SU-DHL-6 (cell line): ENCODE data around the gene AMN.

Source experiments
- H2AFZ ChIP-seq: fragments of 200-600 bp; sonication (generic); 2 replicates; pipeline ENCODE4 v1.6.1; 2014; ENCODE audit warnings: low read depth, mild to moderate bottlenecking, moderate library complexity, mixed read lengths, antibody characterized with exemption, low read length; ENCODE audit not compliant: severe bottlenecking
- H3F3A ChIP-seq: fragments of 200-600 bp; shearing (Covaris generic); 2 replicates; pipeline ENCODE4 v1.6.0; 2016; ENCODE audit warnings: antibody characterized with exemption, mild to moderate bottlenecking; ENCODE audit not compliant: insufficient read depth
- H3K27ac ChIP-seq: fragments of 200-600 bp; sonication (generic); 2 replicates; pipeline ENCODE4 v1.5.1; 2016; ENCODE audit warnings: low read depth, mild to moderate bottlenecking, low read length, moderate library complexity, mixed read lengths
- H3K27me3 ChIP-seq: fragments of 200-600 bp; sonication (generic), shearing (Covaris generic); 2 replicates; pipeline ENCODE4 v1.6.0; 2014; ENCODE audit warnings: mild to moderate bottlenecking, low read length
- H3K36me3 ChIP-seq: fragments of 200-600 bp; sonication (generic); 2 replicates; pipeline ENCODE4 v1.6.1; 2014; ENCODE audit warnings: mild to moderate bottlenecking, low read length, mixed read lengths
- H3K4me2 ChIP-seq: fragments of 300-600, 200-600 bp; shearing (Covaris generic), sonication (generic); 2 replicates; pipeline ENCODE4 v1.6.0; 2014; ENCODE audit warnings: low read length, low read depth, mild to moderate bottlenecking; ENCODE audit not compliant: poor library complexity, severe bottlenecking
- H3K4me3 ChIP-seq: fragments of 200-600 bp; sonication (generic); 2 replicates; pipeline ENCODE4 v1.5.1; 2014; ENCODE audit warnings: antibody characterized with exemption, low read length, mild to moderate bottlenecking, mixed read lengths; ENCODE audit not compliant: insufficient read depth, poor library complexity, severe bottlenecking
- H3K79me2 ChIP-seq: fragments of 200-600 bp; sonication (generic); 2 replicates; pipeline ENCODE4 v1.6.1; 2014; ENCODE audit warnings: mild to moderate bottlenecking, low read length, moderate library complexity; ENCODE audit not compliant: insufficient read depth
- H3K9ac ChIP-seq: fragments of 200-600 bp; sonication (generic); 2 replicates; pipeline ENCODE4 v1.7.0; 2014; ENCODE audit warnings: mild to moderate bottlenecking, low read length
- H3K9me2 ChIP-seq: fragments of 200-600 bp; sonication (generic); replicated peaks from 2 replicates; pipeline ENCODE4 v1.6.1; 2014; ENCODE audit warnings: low read length; ENCODE audit not compliant: insufficient read depth
- H3K9me3 ChIP-seq: fragments of 200-600 bp; sonication (generic); 2 replicates; pipeline ENCODE4 v1.6.1; 2014; ENCODE audit warnings: low read length, mixed read lengths; ENCODE audit not compliant: insufficient read depth
- H4K20me1 ChIP-seq: fragments of 200-600 bp; sonication (generic); 2 replicates; pipeline ENCODE4 v1.6.1; 2014; ENCODE audit warnings: low read depth, mild to moderate bottlenecking, antibody characterized with exemption, low read length, moderate library complexity, mixed read lengths
- CTCF ChIP-seq: fragments of 200-600 bp; sonication (generic); IDR thresholded peaks from one replicate; pipeline ENCODE4 v1.5.1; 2017; ENCODE audit warnings: antibody characterized with exemption, mild to moderate bottlenecking, low read length, moderate library complexity; ENCODE audit not compliant: insufficient read depth, poor library complexity, severe bottlenecking
- EZH2phosphoT487 ChIP-seq: fragments of 200-600 bp; sonication (generic), shearing (Covaris generic); conservative IDR thresholded peaks from 2 replicates; pipeline ENCODE4 v1.6.1; 2018; ENCODE audit warnings: mild to moderate bottlenecking, antibody characterized with exemption, low read length, moderate library complexity, mixed read lengths

AMN gene

GRCh38 chr14:102909462-102909861 is 13.0 kb upstream of the AMN start:
- Histone ChIP-seq H3K9me2 (no peaks in the 10 kb centered on the region), H3K36me3 (no peaks in the 10 kb centered on the region), H3K27ac (no peak overlapping the region), H3K9ac (no peak overlapping the region), H3K79me2 (no peaks in the 10 kb centered on the region), H3K4me2 (no peak overlapping the region), H3K27me3 (no peaks in the 10 kb centered on the region), H3K9me3 (no peaks in the 10 kb centered on the region), H4K20me1 (no peaks in the 10 kb centered on the region), H3F3A (no peaks in the 10 kb centered on the region), H3K4me3 (no peak overlapping the region), H2AFZ (no peak overlapping the region)
- TF ChIP-seq CTCF (no peak), EZH2phosphoT487 (no peak)

- no peak overlapping the region for H3K9ac ChIP-seq
- H3K79me2 ChIP-seq: no peaks in the 10 kb centered on the region
- no peaks in the 10 kb centered on the region for H4K20me1 ChIP-seq
- no peaks in the 10 kb centered on the region for H3F3A ChIP-seq
- no peaks in the 10 kb centered on the region for H3K9me3 ChIP-seq
- H3K9me2 ChIP-seq: no peaks in the 10 kb centered on the region
- H3K4me3 ChIP-seq: no peak overlapping the region
- no peak overlapping the region for H3K4me2 ChIP-seq
- TF ChIP-seq CTCF (no peak), EZH2phosphoT487 (no peak)
- H3K36me3 ChIP-seq: no peaks in the 10 kb centered on the region
- no peaks in the 10 kb centered on the region for H3K27me3 ChIP-seq
- no peak overlapping the region for H2AFZ ChIP-seq
- no peak overlapping the region for H3K27ac ChIP-seq
Measured at GRCh38 chr14:102909911-102910310, 12.6 kb upstream of the AMN start.

- no peaks in the 10 kb centered on the region for H3K36me3 ChIP-seq
- H3K9ac ChIP-seq: no peak overlapping the region
- H3K9me2 ChIP-seq: no peaks in the 10 kb centered on the region
- H3K9me3 ChIP-seq: no peaks in the 10 kb centered on the region
- no peak overlapping the region for H3K4me3 ChIP-seq
- H3F3A ChIP-seq: no peaks in the 10 kb centered on the region
- no peak overlapping the region for H3K27ac ChIP-seq
- TF ChIP-seq CTCF: no peak
- no peak for TF ChIP-seq EZH2phosphoT487
- no peaks in the 10 kb centered on the region for H4K20me1 ChIP-seq
- no peak overlapping the region for H3K4me2 ChIP-seq
- no peak overlapping the region for H2AFZ ChIP-seq
- no peaks in the 10 kb centered on the region for H3K27me3 ChIP-seq
- no peaks in the 10 kb centered on the region for H3K79me2 ChIP-seq
Measured at GRCh38 chr14:102910442-102910841, 12.0 kb upstream of the AMN start.
